NCI-H446 (cell line): ENCODE data around the gene CDH22.

Source experiments
- DNase-seq, 2 experiments: peaks; one replicate each; lab custom pipeline; 2025; lab: John Stamatoyannopoulos, UW

Gene CDH22

GRCh38 chr20:46267108-46268105 is 40.9 kb downstream of the CDH22 start:
- DNase-seq: no peak

- DNase-seq: no peak
Observed at GRCh38 chr20:46265539-46265938, 42.8 kb downstream of the CDH22 start.

DNA sequence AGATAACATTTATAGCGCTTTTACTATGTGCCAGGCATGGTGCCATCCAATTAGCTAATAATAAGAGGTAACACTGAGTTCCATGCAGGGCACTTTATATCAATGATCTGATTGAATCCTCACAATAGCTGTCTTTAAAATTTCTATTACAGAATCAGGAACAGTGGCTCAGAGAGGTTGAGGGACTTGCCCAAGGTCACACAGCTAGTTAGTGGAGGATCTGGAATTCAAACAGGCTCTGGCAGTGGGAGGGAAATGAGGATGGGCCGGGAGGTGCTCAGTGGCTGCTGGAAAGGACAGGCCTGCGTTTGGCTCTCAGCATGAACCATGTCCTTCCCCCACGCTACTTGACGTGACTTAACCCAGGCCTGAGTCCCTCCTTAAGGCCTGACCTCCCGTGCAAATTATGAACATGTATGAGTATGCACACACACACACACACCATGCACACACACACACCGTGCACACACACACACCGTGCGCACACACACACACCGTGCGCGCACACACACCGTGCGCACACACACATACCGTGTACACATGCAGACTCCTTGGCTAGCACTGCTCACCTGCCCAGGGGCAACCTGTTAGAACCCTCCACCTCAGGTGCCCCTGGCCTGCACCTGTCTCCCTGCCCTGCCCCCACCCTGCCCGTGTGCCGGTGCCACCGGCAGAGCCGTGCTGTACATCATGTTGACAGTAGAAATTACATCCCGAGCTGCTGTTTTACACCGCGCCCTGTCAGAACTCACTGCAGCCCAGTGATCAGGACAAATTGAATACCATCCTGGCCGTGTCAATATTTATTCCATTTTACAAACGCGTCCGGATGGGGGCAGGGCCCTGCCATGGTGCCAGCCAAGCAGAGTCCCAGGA is 43.7 kb downstream of the CDH22 start:
- DNase-seq: no peak

DNA sequence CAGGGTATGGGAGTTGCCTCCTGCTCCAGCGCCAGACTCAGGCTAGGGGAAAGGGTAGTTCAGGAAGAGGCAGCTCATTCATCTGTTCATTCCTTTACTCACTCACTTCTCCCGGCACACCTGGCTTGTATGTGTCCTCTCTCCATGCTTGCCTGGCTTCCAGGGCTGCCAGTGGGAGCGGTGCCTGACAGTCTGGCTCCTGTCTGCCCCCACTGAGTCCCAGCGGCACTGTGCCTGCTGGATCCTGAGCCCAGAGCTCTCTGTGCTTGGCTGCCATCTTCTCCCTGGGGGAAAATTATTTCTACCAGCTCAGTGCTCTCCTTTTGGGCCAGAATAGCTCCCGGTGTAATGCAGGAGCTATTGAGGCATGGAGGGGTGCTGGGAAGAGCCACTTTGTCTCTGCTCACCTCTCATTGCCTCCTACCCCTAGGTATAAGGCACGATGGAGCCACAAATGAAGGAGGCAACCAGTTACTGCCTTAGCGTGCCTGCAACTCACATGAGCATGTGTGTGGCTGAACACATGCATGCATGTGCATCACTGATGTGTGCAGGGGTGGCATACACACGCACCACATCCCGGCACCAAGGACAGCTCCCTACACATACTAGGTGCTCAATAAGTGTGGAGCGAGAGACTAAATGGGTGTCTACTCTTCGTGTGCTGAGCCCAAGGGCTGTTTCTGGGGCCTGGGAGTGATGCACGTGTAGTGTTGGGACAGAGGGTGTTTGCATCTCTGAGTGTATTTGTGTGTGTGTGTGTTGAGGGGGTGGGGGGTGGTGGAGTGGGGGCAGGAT is 46.6 kb downstream of the CDH22 start:
- peak in 1 of 2 experiments; percentile 34 for DNase-seq

GRCh38 chr20:46260936-46261454 is 47.3 kb downstream of the CDH22 start:
- no peak for DNase-seq

DNA sequence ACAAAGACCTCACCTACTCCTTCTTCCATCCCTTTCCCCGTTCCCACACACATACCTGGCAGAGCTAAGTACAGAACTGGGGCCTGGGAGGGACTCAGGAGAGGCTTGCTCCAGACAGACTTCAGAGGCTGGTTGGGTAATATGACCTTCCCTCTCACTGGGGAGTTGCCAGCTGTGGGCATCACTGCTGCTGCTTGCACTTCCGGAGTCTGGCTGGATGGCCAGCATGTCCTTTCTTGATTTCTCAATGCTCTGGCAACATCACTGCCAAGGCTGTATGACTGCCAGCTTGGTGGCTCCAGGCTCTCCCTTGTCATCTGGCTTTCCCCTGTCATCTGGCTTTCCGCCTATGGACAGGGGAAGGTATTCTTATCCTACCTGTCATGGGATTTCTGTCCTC is 47.8 kb downstream of the CDH22 start:
- no peak for DNase-seq

- no peak for DNase-seq
Observed at GRCh38 chr20:46259260-46259859, 48.9 kb downstream of the CDH22 start.

DNA sequence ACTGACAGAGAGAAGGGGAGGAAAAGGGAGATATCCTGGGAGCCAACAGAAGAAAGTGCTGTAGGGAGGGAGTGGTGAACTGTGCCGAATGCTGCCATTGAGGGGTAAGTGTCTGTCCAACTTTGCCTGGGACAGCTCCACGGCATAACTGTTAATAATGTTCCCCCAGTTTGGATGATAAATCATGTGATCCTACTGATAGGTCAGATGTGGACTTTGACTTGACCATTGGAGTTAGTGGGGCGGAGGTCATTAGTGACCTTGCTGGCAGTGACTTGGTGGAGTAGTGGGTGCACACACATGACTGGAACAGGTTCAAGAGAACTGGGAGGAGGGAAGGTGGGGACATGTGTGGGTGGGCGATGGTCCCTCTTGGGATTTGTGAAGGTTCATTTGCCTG is 50.4 kb downstream of the CDH22 start:
- no peak for DNase-seq

- no peak for DNase-seq
Observed at GRCh38 chr20:46256293-46256692, 52.0 kb downstream of the CDH22 start.

GRCh38 chr20:46255440-46256104 is 52.7 kb downstream of the CDH22 start:
- DNase-seq: peak; percentile 35 to 59

GRCh38 chr20:46253391-46253790 is 54.9 kb downstream of the CDH22 start:
- no peak for DNase-seq

- no peak for DNase-seq
Observed at GRCh38 chr20:46252352-46253091, 55.8 kb downstream of the CDH22 start.

GRCh38 chr20:46251211-46251673 is 57.1 kb downstream of the CDH22 start:
- no peak for DNase-seq

- no peak for DNase-seq
Observed at GRCh38 chr20:46250772-46251171, 57.5 kb downstream of the CDH22 start.

DNA sequence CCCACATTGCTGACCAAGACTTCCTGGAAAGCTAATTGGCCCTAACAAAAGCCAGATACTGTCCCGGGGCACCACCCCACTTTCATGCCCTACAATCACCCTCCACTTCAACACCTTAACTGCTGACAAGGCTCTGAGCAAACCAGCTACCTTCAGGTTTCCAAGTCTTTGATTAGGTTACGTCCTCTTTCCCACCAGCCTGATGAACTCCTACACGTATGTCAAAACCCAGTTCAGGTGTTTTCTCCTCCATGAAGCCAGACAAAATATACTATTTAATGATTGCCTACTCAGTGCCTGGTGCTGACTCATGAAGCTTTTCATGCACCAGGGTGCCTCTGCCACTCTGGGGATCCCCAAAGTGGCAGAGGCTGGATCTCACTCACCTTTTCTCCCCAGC is 58.6 kb downstream of the CDH22 start:
- DNase-seq: no peak

DNA sequence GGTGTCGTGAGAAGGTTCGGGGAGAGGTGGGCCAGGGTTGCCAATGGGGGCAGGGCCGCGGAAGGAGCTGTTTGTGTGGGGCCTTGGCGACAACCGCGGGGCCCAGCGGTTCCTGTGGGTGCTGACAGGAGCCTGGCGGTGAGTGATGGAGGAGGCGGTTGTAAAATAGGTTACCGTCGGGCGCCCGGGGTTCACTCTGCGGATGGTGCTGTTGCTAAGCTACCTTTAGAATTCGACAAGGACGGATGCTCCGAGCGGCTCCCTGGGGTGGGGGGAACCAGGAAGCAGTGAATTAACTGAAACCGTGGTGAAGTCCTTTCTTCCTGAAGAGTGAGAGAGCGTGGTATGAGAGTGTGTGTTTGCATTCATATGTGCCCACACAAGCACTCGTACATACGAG is 61.7 kb downstream of the CDH22 start:
- DNase-seq: no peak

DNA sequence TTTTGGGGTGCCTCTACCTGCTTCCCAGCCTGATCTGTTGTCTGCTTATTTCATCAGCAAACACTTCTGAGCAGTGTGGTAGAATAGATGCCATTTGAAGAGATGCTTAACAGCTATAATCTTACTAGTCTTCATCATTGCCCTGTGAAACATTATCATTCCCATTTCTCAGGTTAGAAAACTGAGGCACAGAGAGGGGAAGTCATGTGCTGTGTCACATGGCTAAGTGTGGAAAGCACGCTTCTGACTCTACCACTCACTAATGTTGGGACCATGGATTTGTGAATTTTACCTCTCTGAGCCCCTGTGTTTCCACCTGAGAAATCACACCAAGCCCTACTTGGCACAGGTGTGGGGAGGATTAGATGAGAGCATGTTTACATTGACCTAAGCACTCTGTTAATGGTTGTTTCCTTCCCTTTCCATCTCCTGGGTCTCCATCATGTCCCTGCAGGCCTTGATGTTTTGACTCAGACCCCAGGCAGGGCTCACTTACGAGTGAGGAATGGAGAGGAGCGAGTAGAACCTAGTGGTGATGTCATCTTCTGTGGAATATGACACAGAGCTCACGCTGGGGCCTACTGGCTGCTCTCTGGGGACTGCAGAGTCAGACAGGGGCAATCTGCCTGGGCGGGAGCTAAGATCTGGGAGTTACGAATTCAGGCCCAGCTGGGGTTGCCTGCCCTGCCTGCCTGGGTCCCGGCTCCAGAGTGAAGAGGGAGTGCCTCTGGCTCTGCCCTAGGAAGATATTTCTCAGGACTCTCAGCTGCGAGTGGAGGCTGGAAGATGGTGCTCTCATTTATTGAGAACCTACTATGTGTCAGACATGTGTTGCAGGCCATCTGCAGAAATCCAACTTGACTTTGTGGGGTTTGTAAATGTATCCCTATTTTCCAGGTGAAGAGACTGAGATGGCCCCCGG is 64.3 kb downstream of the CDH22 start:
- DNase-seq: no peak

GRCh38 chr20:46242390-46242789 is 65.9 kb downstream of the CDH22 start:
- DNase-seq: no peak

GRCh38 chr20:46240881-46241280 is 67.4 kb downstream of the CDH22 start:
- no peak for DNase-seq
